ENCODE results near the gene C2orf81.
"Not testable (repeated sequence)": the region's sequence is repeated elsewhere in the genome, so short reads cannot be mapped to it uniquely, and the experiment has no call there.

The C2orf81 gene

GRCh38 chr2:74421221-74421870, at the start of gene C2orf81, which contains the start of gene WDR54:
Gene C2orf81, minus strand, starts transcription at chr2:74421619. Its CDS starts 59 bp downstream, at chr2:74421560.
Gene WDR54, plus strand, starts transcription at chr2:74421730. Its CDS starts 424 bp downstream, at chr2:74422154.
- TF ChIP-seq CTCF (IDR thresholded peaks at IDR 0.05; ENCODE audit: borderline replicate concordance, extremely low read depth, low read length, poor library complexity, severe bottlenecking), result no peak
- no peak for TF ChIP-seq EZH2 (IDR thresholded peaks at IDR 0.05; ENCODE audit: borderline replicate concordance, low read depth, low read length, severe bottlenecking)
- H3K9me3 ChIP-seq (ENCODE audit: insufficient read depth, low read length, severe bottlenecking), result no peaks in the 10 kb centered on the region
- peak within 1 kb of the TSS; percentile 42 to 83 for H3K4me3 ChIP-seq (ENCODE audit: low read depth in 1 of 2, low read length in 2 of 2)
- peaks cover 32% of the 10 kb centered on the region for H3K4me1 ChIP-seq (ENCODE audit: insufficient read depth, low read length)
- H3K9ac ChIP-seq (ENCODE audit: low read depth, low read length), result peak within 1 kb of the TSS; percentile 64
- H4K20me1 ChIP-seq (ENCODE audit: insufficient read depth, low read length), result no peaks in the 10 kb centered on the region
- H2AFZ ChIP-seq (ENCODE audit: low read depth, low read length), result peak within 1 kb of the TSS; percentile 99
- peaks cover 12% of the 10 kb centered on the region for H3K79me2 ChIP-seq (ENCODE audit: insufficient read depth, low read length)
- H3K4me2 ChIP-seq (ENCODE audit: insufficient read depth, low read length), result peak within 1 kb of the TSS; percentile 100
- H3K27ac ChIP-seq (ENCODE audit: low read length), result peak within 1 kb of the TSS; percentile 68
- no peaks in the 10 kb centered on the region for H3K27me3 ChIP-seq (ENCODE audit: insufficient read depth, low read length, poor library complexity)
- ATAC-seq (ENCODE audit: insufficient read depth, low read depth) (peak; percentile 91), DNase-seq (peak; percentile 94)
- peaks cover 30% of the 10 kb centered on the region for H3K36me3 ChIP-seq (ENCODE audit: insufficient read depth, low read length)

- peaks cover 44% of the 10 kb centered on the region for H3K4me1 ChIP-seq (ENCODE audit: insufficient read depth, low read length)
- H2AFZ ChIP-seq (ENCODE audit: low read depth, low read length); DNase-seq; H3K27ac ChIP-seq (ENCODE audit: low read length); H3K27me3 ChIP-seq (ENCODE audit: insufficient read depth, low read length, poor library complexity); H3K9me3 ChIP-seq (ENCODE audit: insufficient read depth, low read length, severe bottlenecking); H4K20me1 ChIP-seq (ENCODE audit: insufficient read depth, low read length); ATAC-seq (ENCODE audit: insufficient read depth, low read depth); H3K4me3 ChIP-seq (ENCODE audit: low read depth in 1 of 2, low read length in 2 of 2): not testable (repeated sequence)
- H3K9ac ChIP-seq (ENCODE audit: low read depth, low read length), result peak overlapping the region; percentile 94; the same call in 1 of the 2 replicates
- peaks cover 29% of the 10 kb centered on the region for H3K79me2 ChIP-seq (ENCODE audit: insufficient read depth, low read length)
- H3K4me2 ChIP-seq (ENCODE audit: insufficient read depth, low read length), result peak overlapping the region; percentile 83; the same call in 1 of the 2 replicates
- peaks cover 31% of the 10 kb centered on the region for H3K36me3 ChIP-seq (ENCODE audit: insufficient read depth, low read length)
These were observed 49.3 kb upstream of the C2orf81 start for GRCh38 chr2:74470742-74471141.

GRCh38 chr2:74464406-74464805, 43.0 kb upstream of the C2orf81 start:
- no peak for TF ChIP-seq CTCF (IDR thresholded peaks at IDR 0.05; ENCODE audit: borderline replicate concordance, extremely low read depth, low read length, poor library complexity, severe bottlenecking)
- no peaks in the 10 kb centered on the region for H3K9me3 ChIP-seq (ENCODE audit: insufficient read depth, low read length, severe bottlenecking)
- peaks cover 4% of the 10 kb centered on the region for H4K20me1 ChIP-seq (ENCODE audit: insufficient read depth, low read length)
- peak; percentile 18 for ATAC-seq (ENCODE audit: insufficient read depth, low read depth)
- H3K4me3 ChIP-seq (ENCODE audit: low read depth in 1 of 2, low read length in 2 of 2), result peak overlapping the region; percentile 71 to 93; a peak in 3 of 4 replicates
- H3K27me3 ChIP-seq (ENCODE audit: insufficient read depth, low read length, poor library complexity), result no peaks in the 10 kb centered on the region
- DNase-seq, result no peak
- H3K4me1 ChIP-seq (ENCODE audit: insufficient read depth, low read length), result peaks cover 31% of the 10 kb centered on the region
- peak overlapping the region; percentile 72 for H3K9ac ChIP-seq (ENCODE audit: low read depth, low read length)
- peaks cover 29% of the 10 kb centered on the region for H3K36me3 ChIP-seq (ENCODE audit: insufficient read depth, low read length)
- H3K27ac ChIP-seq (ENCODE audit: low read length), result peak overlapping the region; percentile 91
- H3K79me2 ChIP-seq (ENCODE audit: insufficient read depth, low read length), result peaks cover 34% of the 10 kb centered on the region
- H2AFZ ChIP-seq (ENCODE audit: low read depth, low read length), result peak overlapping the region; percentile 96; the same call in 1 of the 2 replicates
- H3K4me2 ChIP-seq (ENCODE audit: insufficient read depth, low read length), result peak overlapping the region; percentile 93

GRCh38 chr2:74462786-74463105, 41.3 kb upstream of the C2orf81 start:
- Histone ChIP-seq H3K36me3 (ENCODE audit: insufficient read depth, low read length) (peaks cover 29% of the 10 kb centered on the region), H3K9ac (ENCODE audit: low read depth, low read length) (no peak overlapping the region), H3K4me2 (ENCODE audit: insufficient read depth, low read length) (no peak overlapping the region), H3K27me3 (ENCODE audit: insufficient read depth, low read length, poor library complexity) (no peaks in the 10 kb centered on the region), H4K20me1 (ENCODE audit: insufficient read depth, low read length) (peaks cover 4% of the 10 kb centered on the region), H3K4me1 (ENCODE audit: insufficient read depth, low read length) (peaks cover 40% of the 10 kb centered on the region), H2AFZ (ENCODE audit: low read depth, low read length) (no peak overlapping the region), H3K79me2 (ENCODE audit: insufficient read depth, low read length) (peaks cover 44% of the 10 kb centered on the region), H3K4me3 (ENCODE audit: low read depth in 1 of 2, low read length in 2 of 2) (no peak overlapping the region), H3K9me3 (ENCODE audit: insufficient read depth, low read length, severe bottlenecking) (no peaks in the 10 kb centered on the region), H3K27ac (ENCODE audit: low read length) (no peak overlapping the region)
- DNase-seq (no peak), ATAC-seq (ENCODE audit: insufficient read depth, low read depth) (no peak)
- TF ChIP-seq EZH2 (IDR thresholded peaks at IDR 0.05; ENCODE audit: borderline replicate concordance, low read depth, low read length, severe bottlenecking), result no peak
- no peak for TF ChIP-seq CTCF (IDR thresholded peaks at IDR 0.05; ENCODE audit: borderline replicate concordance, extremely low read depth, low read length, poor library complexity, severe bottlenecking)
